HepG2 (cell line): ENCODE results near the gene ZNF627. TPM values are rescaled to one million over a fixed set of nuclear protein-coding genes. Genes with fewer than 3 reads are reported as not detected.

Source experiments
- ARNT ChIP-seq: fragments of 450-650 bp; IDR thresholded peaks from 2 replicates; pipeline ENCODE4 v1.6.1; 2017
- CEBPZ ChIP-seq: IDR thresholded peaks from 2 replicates; pipeline ENCODE4 v1.6.1; 2012; ENCODE audit warnings: low read length, improper control_type of control experiment
- ESRRA ChIP-seq: sonication (generic); formaldehyde crosslinking; IDR thresholded peaks from 2 replicates; pipeline ENCODE4 v1.5.1; 2020; ENCODE audit warnings: mild to moderate bottlenecking, low read depth, missing genetic modification reagents
- FOXK1 ChIP-seq: sonication (generic); formaldehyde crosslinking; IDR thresholded peaks from 2 replicates; pipeline ENCODE4 v1.4.0; 2020; ENCODE audit warnings: low read depth, missing genetic modification reagents, borderline replicate concordance
- MED8 ChIP-seq: sonication (generic); formaldehyde crosslinking; IDR thresholded peaks from 2 replicates; pipeline ENCODE4 v1.8.1; 2023; ENCODE audit warnings: mild to moderate bottlenecking, missing genetic modification reagents; ENCODE audit not compliant: insufficient replicate concordance
- MTF2 ChIP-seq: sonication (generic); formaldehyde crosslinking; IDR thresholded peaks from 2 replicates; pipeline ENCODE4 v1.5.0; 2020; ENCODE audit warnings: missing genetic modification reagents, borderline replicate concordance
- PHF21A ChIP-seq: sonication (generic); formaldehyde crosslinking; IDR thresholded peaks from 2 replicates; pipeline ENCODE4 v1.5.0; 2020; ENCODE audit warnings: mild to moderate bottlenecking, missing genetic modification reagents
- SNAPC4 ChIP-seq: sonication (generic); formaldehyde crosslinking; IDR thresholded peaks from 2 replicates; pipeline ENCODE4 v1.4.0; 2020; ENCODE audit warnings: mild to moderate bottlenecking, missing genetic modification reagents
- SRF ChIP-seq: IDR thresholded peaks from 2 replicates; pipeline ENCODE4 v1.6.1; 2011; ENCODE audit warnings: mild to moderate bottlenecking, low read depth, low read length, moderate library complexity
- SRY ChIP-seq: sonication (generic); formaldehyde crosslinking; IDR thresholded peaks from 2 replicates; pipeline ENCODE4 v1.8.0; 2022; ENCODE audit warnings: mild to moderate bottlenecking, missing genetic modification reagents
- THAP11 ChIP-seq: IDR thresholded peaks from 2 replicates; pipeline ENCODE4 v1.6.1; 2016; ENCODE audit warnings: missing biosample characterization, missing genetic modification reagents
- TSC22D2 ChIP-seq: sonication (generic); formaldehyde crosslinking; IDR thresholded peaks from 2 replicates; pipeline ENCODE4 v1.5.1; 2020; ENCODE audit warnings: missing genetic modification reagents, mild to moderate bottlenecking, borderline replicate concordance
- ZNF251 ChIP-seq: sonication (generic); formaldehyde crosslinking; IDR thresholded peaks from 2 replicates; pipeline ENCODE4 v1.9.0; 2021; ENCODE audit warnings: mild to moderate bottlenecking, missing genetic modification reagents
- ZNF432 ChIP-seq: sonication (generic); formaldehyde crosslinking; IDR thresholded peaks from 2 replicates; pipeline ENCODE4 v1.5.0; 2020; ENCODE audit warnings: missing genetic modification reagents, mild to moderate bottlenecking, borderline replicate concordance
- ZNF660 ChIP-seq: sonication (generic); formaldehyde crosslinking; IDR thresholded peaks from 2 replicates; pipeline ENCODE4 v1.5.1; 2020; ENCODE audit warnings: mild to moderate bottlenecking, low read depth, missing genetic modification reagents, borderline replicate concordance
- ZNF83 ChIP-seq: sonication (generic); formaldehyde crosslinking; IDR thresholded peaks from 2 replicates; pipeline ENCODE4 v1.4.0; 2020; ENCODE audit warnings: missing genetic modification reagents, mild to moderate bottlenecking, borderline replicate concordance
- ZNF839 ChIP-seq: sonication (generic); formaldehyde crosslinking; IDR thresholded peaks from 2 replicates; pipeline ENCODE4 v1.4.0; 2020; ENCODE audit warnings: missing genetic modification reagents, mild to moderate bottlenecking, borderline replicate concordance
- ZSCAN12 ChIP-seq: sonication (generic); formaldehyde crosslinking; IDR thresholded peaks from 2 replicates; pipeline ENCODE4 v1.9.0; 2021; ENCODE audit warnings: mild to moderate bottlenecking, missing genetic modification reagents
- polyA plus RNA-seq, 8 experiments: library from polyadenylated mRNA; depleted of rRNA in 3 of 8; stranded (reverse) in 7 of 8; unstranded in 1 of 8; fragments of >200 nt; fragmentation: Illumina TruSeq in 4 of 8; extraction: Trizol in 4 of 8; gene quantifications; 2 replicates each; pipeline versions ENCODE4 v1.2.1 to v1.2.3, GENCODE V29; 2011 to 2016; ENCODE audit warnings: low read depth in 4 of 8, missing spikeins in 1 of 8, mixed read lengths in 1 of 8; ENCODE audit not compliant: insufficient read depth in 1 of 8
- total RNA-seq, 5 experiments: library from RNA; depleted of rRNA; stranded (reverse); fragments of >200 nt; fragmentation: Illumina TruSeq; extraction: Trizol; gene quantifications; 2 replicates each; pipeline ENCODE4 v1.2.3, GENCODE V29; 2016; ENCODE audit warnings: low read depth in 1 of 5
- TF ChIP-seq, protein P1 (sequence below): sonication (generic); formaldehyde crosslinking; IDR thresholded peaks from 2 replicates; pipeline ENCODE4 v1.8.0; 2022; ENCODE audit warnings: mild to moderate bottlenecking, missing genetic modification reagents, borderline replicate concordance

The ZNF627 gene
- total and polyA plus RNA-seq, 2 of the 13 experiments (the other 11 are each of a cell fraction or from before 2014, with no cell fraction given): 4.2 to 12.7 TPM

- TF ChIP-seq, protein P1, sequence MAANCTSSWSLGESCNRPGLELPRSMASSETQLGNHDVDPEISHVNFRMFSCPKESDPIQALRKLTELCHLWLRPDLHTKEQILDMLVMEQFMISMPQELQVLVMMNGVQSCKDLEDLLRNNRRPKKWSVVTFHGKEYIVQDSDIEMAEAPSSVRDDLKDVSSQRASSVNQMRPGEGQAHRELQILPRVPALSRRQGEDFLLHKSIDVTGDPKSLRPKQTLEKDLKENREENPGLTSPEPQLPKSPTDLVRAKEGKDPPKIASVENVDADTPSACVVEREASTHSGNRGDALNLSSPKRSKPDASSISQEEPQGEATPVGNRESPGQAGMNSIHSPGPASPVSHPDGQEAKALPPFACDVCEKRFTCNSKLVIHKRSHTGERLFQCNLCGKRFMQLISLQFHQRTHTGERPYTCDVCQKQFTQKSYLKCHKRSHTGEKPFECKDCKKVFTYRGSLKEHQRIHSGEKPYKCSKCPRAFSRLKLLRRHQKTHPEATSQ (CRISPR knock-in tag): no peak
- TF ChIP-seq ESRRA (CRISPR knock-in tag) (0 out of 2 replicates have a peak, but pooled peaks have one; percentile 19), ARNT (no peak), MED8 (CRISPR knock-in tag) (peak; percentile 51), FOXK1 (0 out of 2 replicates have a peak, but pooled peaks have one; percentile 3), THAP11 (CRISPR knock-in tag) (peak; percentile 85), ZNF432 (CRISPR knock-in tag) (no peak), SRY (peak; percentile 30; the same call in 1 of the 2 replicates), ZSCAN12 (no peak), PHF21A (CRISPR knock-in tag) (0 out of 2 replicates have a peak, but pooled peaks have one; percentile 32), ZNF251 (CRISPR knock-in tag) (no peak), ZNF83 (CRISPR knock-in tag) (no peak), ZNF839 (CRISPR knock-in tag) (no peak), MTF2 (CRISPR knock-in tag) (no peak), ZNF660 (no peak), SRF (no peak), CEBPZ (no peak), TSC22D2 (0 out of 2 replicates have a peak, but pooled peaks have one; percentile 30), SNAPC4 (CRISPR knock-in tag) (peak; percentile 59)
Measured at GRCh38 chr19:11558881-11559828, 38.1 kb upstream of the ZNF627 start, which contains the start of gene ELOF1 (continued).
